Vagina (tissue), 2 donors: ENCODE results near the gene CD86.

Source experiments
- POLR2A ChIP-seq, 2 donors: fragments of 450-650 bp; IDR thresholded peaks; one replicate each; pipeline ENCODE4 v1.6.1; 2017; ENCODE audit warnings: antibody characterized with exemption in 2 of 2, mild to moderate bottlenecking in 2 of 2, moderate library complexity in 2 of 2
- TF ChIP-seq, protein P1 (sequence below), 3 experiments: fragments of 450-650 bp in 2 of 3; fragments of 200-600 bp in 1 of 3; sonication (generic) in 1 of 3; IDR thresholded peaks; one replicate each; pipeline ENCODE4 v1.5.1; 2017 to 2019; ENCODE audit warnings: antibody characterized with exemption in 3 of 3, mild to moderate bottlenecking in 2 of 3, moderate library complexity in 2 of 3

DNA sequence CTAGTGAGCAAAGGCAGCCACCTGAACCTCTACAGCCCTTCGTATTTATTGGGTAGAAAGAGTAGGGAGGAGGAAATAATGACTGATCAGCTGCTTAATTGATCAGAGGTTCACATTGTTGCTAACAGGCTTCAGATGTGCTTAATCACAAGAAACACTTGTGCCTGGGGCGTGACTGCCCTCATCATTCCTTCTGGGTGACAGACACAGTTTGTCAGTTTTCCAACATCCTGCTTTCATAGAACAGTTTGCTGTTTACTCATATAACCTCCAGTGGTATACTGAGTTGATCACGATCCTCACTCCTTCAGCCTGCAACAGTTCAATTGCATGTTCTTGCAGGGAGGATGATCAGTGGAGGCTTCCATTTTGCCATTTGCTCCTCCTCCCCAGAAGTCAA lies 114.7 kb downstream of the CD86 start:
- TF ChIP-seq, protein P1, sequence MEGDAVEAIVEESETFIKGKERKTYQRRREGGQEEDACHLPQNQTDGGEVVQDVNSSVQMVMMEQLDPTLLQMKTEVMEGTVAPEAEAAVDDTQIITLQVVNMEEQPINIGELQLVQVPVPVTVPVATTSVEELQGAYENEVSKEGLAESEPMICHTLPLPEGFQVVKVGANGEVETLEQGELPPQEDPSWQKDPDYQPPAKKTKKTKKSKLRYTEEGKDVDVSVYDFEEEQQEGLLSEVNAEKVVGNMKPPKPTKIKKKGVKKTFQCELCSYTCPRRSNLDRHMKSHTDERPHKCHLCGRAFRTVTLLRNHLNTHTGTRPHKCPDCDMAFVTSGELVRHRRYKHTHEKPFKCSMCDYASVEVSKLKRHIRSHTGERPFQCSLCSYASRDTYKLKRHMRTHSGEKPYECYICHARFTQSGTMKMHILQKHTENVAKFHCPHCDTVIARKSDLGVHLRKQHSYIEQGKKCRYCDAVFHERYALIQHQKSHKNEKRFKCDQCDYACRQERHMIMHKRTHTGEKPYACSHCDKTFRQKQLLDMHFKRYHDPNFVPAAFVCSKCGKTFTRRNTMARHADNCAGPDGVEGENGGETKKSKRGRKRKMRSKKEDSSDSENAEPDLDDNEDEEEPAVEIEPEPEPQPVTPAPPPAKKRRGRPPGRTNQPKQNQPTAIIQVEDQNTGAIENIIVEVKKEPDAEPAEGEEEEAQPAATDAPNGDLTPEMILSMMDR (IDR thresholded peaks at IDR 0.05), result no peak
- no peak for TF ChIP-seq POLR2A (IDR thresholded peaks at IDR 0.05)
